Esophagus muscularis mucosa (tissue), 4 donors: ENCODE measurements around the gene EFHC1. TPM values are rescaled to one million over a fixed set of nuclear protein-coding genes. Genes with fewer than 3 reads are reported as not detected.

Experiments
- DNase-seq: peaks from one replicate; pipeline ENCODE4 v3.0.0-alpha.2; 2017; ENCODE audit errors: extremely low spot score
- H3K27ac ChIP-seq, 4 donors: fragments of 200-600 bp; sonication (generic); replicated peaks in 1 of 4; 1 replicate in 3 of 4; 2 replicates in 1 of 4; pipeline ENCODE4 v1.5.1; 2016 to 2019; ENCODE audit warnings: mild to moderate bottlenecking in 1 of 4
- H3K27me3 ChIP-seq, 4 donors: fragments of 200-600 bp; sonication (generic); one replicate each; pipeline versions ENCODE4 v1.5.1 to v1.6.0; 2016 to 2019
- H3K36me3 ChIP-seq, 4 donors: fragments of 200-600 bp; sonication (generic); one replicate each; pipeline ENCODE4 v1.5.1; 2016 to 2019
- H3K4me1 ChIP-seq, 4 donors: fragments of 200-600 bp; sonication (generic); one replicate each; pipeline ENCODE4 v1.5.1; 2016 to 2019
- H3K4me3 ChIP-seq, 4 donors: fragments of 200-600 bp; sonication (generic); 1 replicate in 2 of 4; 2 replicates in 2 of 4; pipeline ENCODE4 v1.5.1; 2016 to 2019; ENCODE audit warnings: mild to moderate bottlenecking in 4 of 4, moderate library complexity in 1 of 4
- H3K9me3 ChIP-seq, 4 donors: fragments of 200-600 bp; sonication (generic); 1 replicate in 3 of 4; 2 replicates in 1 of 4; pipeline ENCODE4 v1.5.1; 2016 to 2019
- CTCF ChIP-seq, 3 experiments: fragments of 200-600 bp in 2 of 3; fragments of 450-650 bp in 1 of 3; sonication (generic) in 2 of 3; IDR thresholded peaks; one replicate each; pipeline ENCODE4 v1.5.1; 2017 to 2019; ENCODE audit warnings: antibody characterized with exemption in 3 of 3, mild to moderate bottlenecking in 2 of 3, moderate library complexity in 1 of 3
- EP300 ChIP-seq: sonication (generic); formaldehyde crosslinking; IDR thresholded peaks from one replicate; pipeline ENCODE4 v1.6.1; 2017; ENCODE audit warnings: antibody characterized with exemption
- POLR2A ChIP-seq: fragments of 450-650 bp; IDR thresholded peaks from one replicate; pipeline ENCODE4 v1.6.1; 2017; ENCODE audit warnings: antibody characterized with exemption, moderate library complexity, mild to moderate bottlenecking, low read depth
- POLR2AphosphoS5 ChIP-seq, 2 donors: sonication (generic); formaldehyde crosslinking; IDR thresholded peaks; one replicate each; pipeline ENCODE4 v1.6.1; 2017; ENCODE audit warnings: antibody characterized with exemption in 2 of 2
- WGBS: methylation state at CpG from one replicate; pipeline ENCODE4 v1.1.5; 2018; 5-methylcytosine and 5-hydroxymethylcytosine counted together
- intact Hi-C: fragments of 100-400 bp; cut with DNase I; formaldehyde crosslinking; loops from one replicate; pipeline ENCODE4 v1.15.1; 2023
- total RNA-seq, 4 donors: library from RNA; depleted of rRNA; stranded (reverse); fragments of >200 nt; gene quantifications; one replicate each; pipeline versions ENCODE4 v1.1.0 to v1.2.1, GENCODE V29; 2016

The EFHC1 gene
- total RNA-seq, 4 donors from 2014 or later, result 7.5 to 21.2 (median 10.2) TPM

GRCh38 chr6:52536424-52536916 is 116.3 kb downstream of the EFHC1 start:
- DNase-seq, result no peak
- TF ChIP-seq POLR2AphosphoS5 (IDR thresholded peaks at IDR 0.05) (no peak), POLR2A (no peak), CTCF (IDR thresholded peaks at IDR 0.05) (no peak), EP300 (no peak)
- H3K27me3 ChIP-seq, result no peaks in the 10 kb centered on the region
- no peak overlapping the region for H3K4me3 ChIP-seq
- intact Hi-C loops, result no loop called here
- 84% methylated on average over 5 of the region's 6 CpGs for WGBS
- no peaks in the 10 kb centered on the region for H3K9me3 ChIP-seq
- no peak overlapping the region for H3K27ac ChIP-seq
- peaks cover 12 to 25% (median 14%) of the 10 kb centered on the region in 4 donors for H3K36me3 ChIP-seq
- peaks cover 40 to 58% (median 53%) of the 10 kb centered on the region in 4 donors for H3K4me1 ChIP-seq

GRCh38 chr6:52537001-52537753 is 117.0 kb downstream of the EFHC1 start:
- H3K9me3 ChIP-seq, result no peaks in the 10 kb centered on the region
- WGBS, result 68% methylated on average over 8 of the region's 8 CpGs
- H3K27ac ChIP-seq, result no peak overlapping the region
- intact Hi-C loops, result no loop called here
- H3K27me3 ChIP-seq, result no peaks in the 10 kb centered on the region
- no peak for DNase-seq
- no peak for TF ChIP-seq POLR2AphosphoS5 (IDR thresholded peaks at IDR 0.05)
- no peak for TF ChIP-seq POLR2A
- TF ChIP-seq EP300, result no peak
- TF ChIP-seq CTCF (IDR thresholded peaks at IDR 0.05), result no peak
- no peak overlapping the region for H3K4me3 ChIP-seq
- peaks cover 12 to 25% (median 14%) of the 10 kb centered on the region in 4 donors for H3K36me3 ChIP-seq
- peaks cover 44 to 64% (median 59%) of the 10 kb centered on the region in 4 donors for H3K4me1 ChIP-seq

GRCh38 chr6:52538252-52538900 is 118.2 kb downstream of the EFHC1 start:
- no peak for DNase-seq
- intact Hi-C loops, result no loop called here
- no peak overlapping the region for H3K4me3 ChIP-seq
- no peaks in the 10 kb centered on the region for H3K27me3 ChIP-seq
- H3K9me3 ChIP-seq, result no peaks in the 10 kb centered on the region
- no peak for TF ChIP-seq EP300
- no peak for TF ChIP-seq POLR2AphosphoS5 (IDR thresholded peaks at IDR 0.05)
- no peak for TF ChIP-seq POLR2A
- TF ChIP-seq CTCF (IDR thresholded peaks at IDR 0.05), result no peak
- peaks cover 49 to 75% (median 71%) of the 10 kb centered on the region in 4 donors for H3K4me1 ChIP-seq
- H3K27ac ChIP-seq, result peak overlapping the region in 1 of 4 donors; percentile 12
- peaks cover 12 to 23% (median 14%) of the 10 kb centered on the region in 4 donors for H3K36me3 ChIP-seq
- WGBS, result 96% methylated on average over 5 of the region's 5 CpGs

- WGBS, result 96% methylated on average over 5 of the region's 5 CpGs
These were observed 118.8 kb downstream of the EFHC1 start for GRCh38 chr6:52538901-52539354.

More at GRCh38 chr6:52538901-52539354, 118.8 kb downstream of the EFHC1 start:
- H3K4me1 ChIP-seq, result peaks cover 55 to 80% (median 76%) of the 10 kb centered on the region in 4 donors
- TF ChIP-seq EP300, result no peak
- TF ChIP-seq POLR2AphosphoS5 (IDR thresholded peaks at IDR 0.05), result no peak
- TF ChIP-seq CTCF (IDR thresholded peaks at IDR 0.05), result no peak
- TF ChIP-seq POLR2A, result no peak
- no peak overlapping the region for H3K4me3 ChIP-seq
- no peaks in the 10 kb centered on the region for H3K27me3 ChIP-seq
- H3K9me3 ChIP-seq, result no peaks in the 10 kb centered on the region
- H3K27ac ChIP-seq, result no peak overlapping the region
- intact Hi-C loops, result no loop called here
- peaks cover 9 to 18% (median 14%) of the 10 kb centered on the region in 4 donors for H3K36me3 ChIP-seq
- no peak for DNase-seq
